ENCODE data around the gene TCERG1L.

The TCERG1L gene

DNA sequence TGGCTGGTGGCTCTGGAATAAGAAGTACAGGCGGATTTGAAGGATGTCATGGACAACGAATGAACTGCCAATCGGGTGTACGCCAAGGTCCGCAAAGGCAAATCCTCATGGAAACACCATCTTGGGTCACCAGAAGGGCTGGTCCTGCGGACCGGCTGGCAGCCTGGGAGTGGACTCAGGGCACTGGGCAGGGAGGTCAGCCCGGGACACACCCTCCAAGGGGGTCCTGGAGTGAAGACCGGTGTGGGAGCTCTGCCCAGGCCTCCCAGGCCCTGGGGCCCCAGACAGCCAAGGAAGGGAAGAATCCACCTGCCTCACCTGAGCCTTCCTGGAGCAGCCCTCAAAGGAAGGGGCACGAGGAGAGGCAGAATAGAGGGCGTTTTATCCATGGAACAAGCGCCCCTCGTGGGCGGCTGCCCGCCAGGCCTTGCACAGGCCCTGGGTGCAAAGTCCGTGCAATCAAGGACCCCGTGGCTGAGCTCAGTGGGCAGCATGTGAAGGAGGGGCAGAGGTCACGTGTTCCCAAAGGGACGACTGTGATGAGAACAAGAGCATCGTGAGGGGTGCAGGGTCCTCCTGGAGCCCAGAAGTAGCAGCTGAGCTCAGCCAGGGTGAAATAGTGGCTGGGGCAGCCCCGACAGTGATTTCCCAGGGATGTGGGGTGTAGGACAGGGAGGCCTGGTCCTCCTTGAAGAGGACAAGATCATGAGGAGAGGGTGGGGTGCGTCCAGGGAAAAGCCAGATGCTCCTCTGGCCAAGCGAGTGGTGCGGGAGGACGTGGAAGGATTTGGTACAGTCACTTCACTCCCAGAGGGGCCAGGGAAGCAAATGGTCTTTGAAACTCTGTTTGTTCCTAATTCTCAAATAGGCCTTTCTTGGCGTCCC lies 105.2 kb downstream of the TCERG1L start:
- TF ChIP-seq CTCF (conservative IDR thresholded peaks at IDR 0.05), result no peak
- H3K27ac ChIP-seq, result no peak overlapping the region

- no peak for TF ChIP-seq CTCF (conservative IDR thresholded peaks at IDR 0.05)
- no peak overlapping the region for H3K27ac ChIP-seq
Observed at GRCh38 chr10:131205556-131205955, 106.0 kb downstream of the TCERG1L start.

GRCh38 chr10:131204406-131205152 lies 106.9 kb downstream of the TCERG1L start:
- TF ChIP-seq CTCF (conservative IDR thresholded peaks at IDR 0.05), result no peak
- H3K27ac ChIP-seq, result no peak overlapping the region

GRCh38 chr10:131203456-131204357 lies 107.8 kb downstream of the TCERG1L start:
- no peak overlapping the region for H3K27ac ChIP-seq
- no peak for TF ChIP-seq CTCF (conservative IDR thresholded peaks at IDR 0.05)

- H3K27ac ChIP-seq, result no peak overlapping the region
- no peak for TF ChIP-seq CTCF (conservative IDR thresholded peaks at IDR 0.05)
Observed at GRCh38 chr10:131202990-131203389, 108.5 kb downstream of the TCERG1L start.

DNA sequence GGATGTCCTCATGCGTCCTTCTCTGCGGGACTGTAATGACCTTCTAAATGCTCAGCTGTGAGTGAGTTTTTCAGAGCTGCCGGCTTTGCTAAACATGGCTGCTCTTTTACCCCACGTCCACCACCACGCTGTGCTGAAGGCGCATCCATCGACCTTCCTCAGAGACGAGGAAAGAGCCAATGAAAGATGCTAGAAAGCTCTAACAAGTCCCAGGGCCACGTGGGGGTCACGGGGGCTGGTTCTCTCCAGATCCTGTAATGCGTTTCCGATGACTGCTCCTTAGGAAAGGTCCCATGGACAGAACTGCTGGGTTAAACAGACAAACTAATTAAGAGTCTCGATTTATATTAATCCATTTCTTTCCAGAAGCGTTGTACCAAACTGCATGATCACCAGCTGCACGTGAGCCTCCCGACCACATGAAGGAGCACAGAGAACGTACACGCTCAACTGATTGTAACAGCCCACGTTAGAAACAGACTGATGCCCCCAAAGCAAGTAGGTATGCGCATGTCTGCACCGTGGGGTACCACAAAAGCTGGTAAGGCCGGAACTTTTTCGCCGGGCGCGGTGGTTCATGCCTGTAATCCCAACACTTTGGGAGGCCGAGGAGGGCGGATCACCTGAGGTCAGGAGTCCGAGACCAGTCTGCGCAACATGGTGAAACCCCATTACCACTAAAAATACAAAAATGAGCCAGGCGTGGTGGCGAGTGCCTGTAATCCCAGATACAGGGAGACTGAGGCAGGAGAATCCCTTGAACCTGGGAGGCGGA lies 109.6 kb downstream of the TCERG1L start:
- no peak overlapping the region for H3K27ac ChIP-seq
- TF ChIP-seq CTCF (conservative IDR thresholded peaks at IDR 0.05), result no peak
